Tibial artery (tissue), 4 donors: Measurements from ENCODE around the gene SLIT3.
A peak's percentile ranks its signal among the peaks of the same experiment; 100 is the strongest.

ENCODE experiments used
- DNase-seq, 2 donors: peaks; one replicate each; pipeline ENCODE4 v3.0.0-alpha.2; 2019
- H3K27ac ChIP-seq, 2 donors: fragments of 200-600 bp; sonication (generic) in 1 of 2; 1 replicate in 1 of 2; 2 replicates in 1 of 2; pipeline ENCODE4 v1.5.1; 2018 to 2019; ENCODE audit warnings: mild to moderate bottlenecking in 1 of 2
- H3K27me3 ChIP-seq, 2 donors: fragments of 200-600 bp; sonication (generic) in 1 of 2; one replicate each; pipeline versions ENCODE4 v1.5.1 to v1.6.0; 2016 to 2019
- H3K36me3 ChIP-seq, 3 donors: fragments of 200-600 bp; sonication (generic) in 2 of 3; one replicate each; pipeline ENCODE4 v1.5.1; 2016 to 2019; ENCODE audit warnings: mild to moderate bottlenecking in 2 of 3
- H3K4me1 ChIP-seq, 4 donors: fragments of 200-600 bp; sonication (generic) in 2 of 4; 1 replicate in 3 of 4; 2 replicates in 1 of 4; pipeline ENCODE4 v1.5.1; 2016 to 2019
- H3K4me3 ChIP-seq, 2 donors: fragments of 200-600 bp; sonication (generic) in 1 of 2; 1 replicate in 1 of 2; 2 replicates in 1 of 2; pipeline ENCODE4 v1.5.1; 2018 to 2019; ENCODE audit warnings: mild to moderate bottlenecking in 2 of 2
- H3K9me3 ChIP-seq, 3 donors: fragments of 200-600 bp; sonication (generic) in 1 of 3; one replicate each; pipeline ENCODE4 v1.5.1; 2016 to 2019
- CTCF ChIP-seq, 2 experiments: fragments of 200-600 bp in 1 of 2; fragments of 450-650 bp in 1 of 2; IDR thresholded peaks; one replicate each; pipeline ENCODE4 v1.5.1; 2017 to 2019; ENCODE audit warnings: antibody characterized with exemption in 2 of 2, mild to moderate bottlenecking in 1 of 2, moderate library complexity in 1 of 2
- intact Hi-C: fragments of 100-400 bp; cut with DNase I; formaldehyde crosslinking; loops from one replicate; pipeline ENCODE4 v1.15.0; 2023; ENCODE audit warnings: low total_unique reads

Gene SLIT3

GRCh38 chr5:168721966-168722365 lies 579.0 kb downstream of the SLIT3 start:
- intact Hi-C loops = no loop called here
- Histone ChIP-seq H3K4me1 (no peaks in the 10 kb centered on the region), H3K36me3 (peaks cover 9 to 25% (median 21%) of the 10 kb centered on the region in 3 donors), H3K27ac (no peak overlapping the region), H3K4me3 (no peak overlapping the region), H3K9me3 (no peaks in the 10 kb centered on the region), H3K27me3 (no peaks in the 10 kb centered on the region)
- no peak for TF ChIP-seq CTCF (IDR thresholded peaks at IDR 0.05)
- no peak for DNase-seq

- intact Hi-C loops = no loop called here
- DNase-seq = no peak
- Histone ChIP-seq H3K4me3 (no peak overlapping the region), H3K27me3 (no peaks in the 10 kb centered on the region), H3K27ac (no peak overlapping the region), H3K9me3 (no peaks in the 10 kb centered on the region), H3K36me3 (peaks cover 9 to 25% (median 21%) of the 10 kb centered on the region in 3 donors), H3K4me1 (no peaks in the 10 kb centered on the region)
- TF ChIP-seq CTCF (IDR thresholded peaks at IDR 0.05) = no peak
Measured at GRCh38 chr5:168721002-168721753, 579.8 kb downstream of the SLIT3 start.

GRCh38 chr5:168720575-168720974 lies 580.4 kb downstream of the SLIT3 start:
- H3K27ac ChIP-seq = no peak overlapping the region
- H3K27me3 ChIP-seq = no peaks in the 10 kb centered on the region
- TF ChIP-seq CTCF (IDR thresholded peaks at IDR 0.05) = no peak
- no peak overlapping the region for H3K4me3 ChIP-seq
- no peaks in the 10 kb centered on the region for H3K9me3 ChIP-seq
- no peak for DNase-seq
- H3K4me1 ChIP-seq = no peaks in the 10 kb centered on the region
- H3K36me3 ChIP-seq = peaks cover 9 to 25% (median 21%) of the 10 kb centered on the region in 3 donors
- intact Hi-C loops = no loop called here

GRCh38 chr5:168714046-168714445 lies 586.9 kb downstream of the SLIT3 start:
- no peak for TF ChIP-seq CTCF (IDR thresholded peaks at IDR 0.05)
- no peak for DNase-seq
- peak overlapping the region in 1 of 2 donors; percentile 12 for H3K27ac ChIP-seq
- H3K4me1 ChIP-seq = peaks cover 0 to 22% (median 3%) of the 10 kb centered on the region in 4 donors
- intact Hi-C loops = no loop called here
- H3K9me3 ChIP-seq = no peaks in the 10 kb centered on the region
- no peak overlapping the region for H3K4me3 ChIP-seq
- peaks cover 0 to 6% (median 0%) of the 10 kb centered on the region in 3 donors for H3K36me3 ChIP-seq
- H3K27me3 ChIP-seq = no peaks in the 10 kb centered on the region

- Histone ChIP-seq H3K36me3 (peaks cover 0 to 10% (median 0%) of the 10 kb centered on the region in 3 donors), H3K27me3 (no peaks in the 10 kb centered on the region), H3K4me3 (no peak overlapping the region), H3K9me3 (no peaks in the 10 kb centered on the region), H3K27ac (peak overlapping the region; percentile 31 to 74), H3K4me1 (peaks cover 0 to 22% (median 3%) of the 10 kb centered on the region in 4 donors)
- no peak for TF ChIP-seq CTCF (IDR thresholded peaks at IDR 0.05)
- intact Hi-C loops = no loop called here
- DNase-seq = no peak
Measured at GRCh38 chr5:168713051-168713450, 587.9 kb downstream of the SLIT3 start.
